HepG2 (cell line): ENCODE results near the gene KLHL33.

Source experiments
- CEBPB ChIP-seq: IDR thresholded peaks from 2 replicates; pipeline ENCODE4 v1.6.1; 2011; ENCODE audit warnings: low read depth, low read length, improper control_type of control experiment, borderline replicate concordance
- CTCF ChIP-seq: sonication (generic); formaldehyde crosslinking; IDR thresholded peaks from 2 replicates; pipeline ENCODE4 v1.5.0; 2020; ENCODE audit warnings: mild to moderate bottlenecking, missing genetic modification reagents, moderate library complexity
- EP300 ChIP-seq, 3 experiments: sonication (generic) in 1 of 3; formaldehyde crosslinking in 1 of 3; IDR thresholded peaks; 2 replicates each; pipeline versions ENCODE4 v1.5.1 to v1.6.1; 2011 to 2020; ENCODE audit warnings: low read depth in 2 of 3, low read length in 2 of 3, borderline replicate concordance in 1 of 3, improper control_type of control experiment in 1 of 3, mild to moderate bottlenecking in 1 of 3, missing genetic modification reagents in 1 of 3, moderate library complexity in 1 of 3
- FOXM1 ChIP-seq: sonication (generic); formaldehyde crosslinking; IDR thresholded peaks from 2 replicates; pipeline ENCODE4 v1.5.0; 2020; ENCODE audit warnings: missing genetic modification reagents
- NFIC ChIP-seq: IDR thresholded peaks from 2 replicates; pipeline ENCODE4 v1.6.1; 2012; ENCODE audit warnings: mild to moderate bottlenecking, low read length, inconsistent platforms
- RORA ChIP-seq: sonication (generic); formaldehyde crosslinking; IDR thresholded peaks from 2 replicates; pipeline ENCODE4 v1.5.0; 2020; ENCODE audit warnings: mild to moderate bottlenecking, missing genetic modification reagents, moderate library complexity

GRCh38 chr14:20477211-20477876 is 41.4 kb upstream of the KLHL33 start:
- no peak for TF ChIP-seq FOXM1 (CRISPR knock-in tag)
- TF ChIP-seq EP300 (IDR thresholded peaks at IDR 0.05; ENCODE audit: low read depth in 2 of 2, low read length in 2 of 2): no peak
- no peak for TF ChIP-seq EP300 (CRISPR knock-in tag; IDR thresholded peaks at IDR 0.05; ENCODE audit: borderline replicate concordance)
- no peak for TF ChIP-seq CEBPB
- TF ChIP-seq RORA (CRISPR knock-in tag): no peak
- no peak for TF ChIP-seq NFIC
- TF ChIP-seq CTCF (CRISPR knock-in tag): no peak
